A673 (cell line): ENCODE measurements around the gene FTCD.

Experiments used
- CTCF ChIP-seq: fragments of 300-800, 200-600 bp; sonication (generic); conservative IDR thresholded peaks from 2 replicates; pipeline ENCODE4 v1.5.1; 2017; ENCODE audit warnings: low read depth, mild to moderate bottlenecking, antibody characterized with exemption, low read length, moderate library complexity, mixed read lengths
- EZH2 ChIP-seq: fragments of 200-600 bp; sonication (generic); IDR thresholded peaks from 2 replicates; pipeline ENCODE4 v1.6.1; 2017; ENCODE audit warnings: borderline replicate concordance, low read depth, mild to moderate bottlenecking, mixed read lengths, antibody characterized with exemption, low read length; ENCODE audit not compliant: poor library complexity, severe bottlenecking

GRCh38 chr21:46128106-46128932 lies 27.1 kb downstream of the FTCD start:
- TF ChIP-seq CTCF (no peak), EZH2 (no peak)
